Measurements from ENCODE around the gene DYNLT1.

DNA sequence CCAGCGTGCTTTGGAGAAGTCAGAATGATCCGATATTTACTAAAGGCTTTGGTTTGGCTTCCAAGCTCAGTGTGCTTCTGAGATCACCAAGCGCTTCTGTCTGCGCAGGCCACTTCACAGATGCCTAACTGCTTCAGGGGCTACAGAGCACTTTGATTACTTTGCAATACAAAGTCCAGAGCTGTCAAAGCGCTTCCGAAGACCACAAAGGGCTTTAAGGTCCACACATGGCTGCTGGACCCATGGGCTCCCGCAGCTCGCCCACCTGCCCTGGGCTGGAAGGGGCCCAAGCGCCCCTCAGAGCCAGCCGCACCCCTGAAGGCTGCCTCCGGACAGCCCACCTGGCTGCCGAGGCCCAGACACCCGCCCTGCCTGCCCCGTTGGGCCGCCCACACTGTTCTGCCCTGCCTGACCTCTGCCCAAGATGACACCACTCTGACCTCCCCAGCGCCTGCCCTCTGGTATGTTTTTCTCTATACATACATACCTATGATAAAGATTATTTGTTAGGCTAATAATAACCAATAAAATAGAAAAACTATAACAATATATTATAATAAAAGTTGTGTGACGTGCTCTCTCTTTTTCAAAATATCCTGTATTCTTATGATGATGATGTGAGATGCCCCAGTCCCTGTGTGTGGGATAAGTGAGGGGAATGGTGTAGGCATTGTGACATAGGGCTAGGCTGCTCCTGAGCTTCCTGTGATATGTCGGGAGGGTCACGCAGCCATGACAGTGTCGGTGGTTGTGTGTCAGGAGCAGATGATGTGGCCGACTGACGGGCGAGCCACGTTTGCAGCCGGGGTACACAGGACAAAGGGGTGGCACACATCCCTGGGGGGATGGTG lies 22.6 kb downstream of the DYNLT1 start:
- no peak for TF ChIP-seq CTCF (IDR thresholded peaks at IDR 0.05)
- no peak for TF ChIP-seq POLR2A (IDR thresholded peaks at IDR 0.05)

Data from right lobe of liver (tissue), 4 donors.